Osteoblast (primary cell): ENCODE measurements around the gene IMPACT. TPM values are rescaled to one million over a fixed set of nuclear protein-coding genes. Genes with fewer than 3 reads are reported as not detected.

Experiments used
- DNase-seq: peaks from one replicate; pipeline ENCODE4 v3.0.0; 2011; ENCODE audit warnings: low spot score, mixed read lengths; ENCODE audit not compliant: insufficient read length; ENCODE audit errors: missing footprints
- H2AFZ ChIP-seq: 2 replicates; pipeline ENCODE4 v1.6.0; 2011; ENCODE audit warnings: mild to moderate bottlenecking, low read length
- H3K27ac ChIP-seq: 2 replicates; pipeline ENCODE4 v1.5.1; 2011; ENCODE audit warnings: mild to moderate bottlenecking, low read depth, low read length, moderate library complexity
- H3K27me3 ChIP-seq: 2 replicates; pipeline ENCODE4 v1.6.0; 2012; ENCODE audit warnings: mild to moderate bottlenecking, control low read depth, inconsistent platforms, low read length, moderate library complexity; ENCODE audit not compliant: insufficient read depth
- H3K36me3 ChIP-seq: 2 replicates; pipeline ENCODE4 v1.5.1; 2011; ENCODE audit warnings: mild to moderate bottlenecking, low read length, control low read depth, moderate library complexity; ENCODE audit not compliant: insufficient read depth
- H3K4me1 ChIP-seq: 2 replicates; pipeline ENCODE4 v1.5.1; 2011; ENCODE audit warnings: mild to moderate bottlenecking, low read length, control low read depth, moderate library complexity; ENCODE audit not compliant: insufficient read depth
- H3K4me2 ChIP-seq: 2 replicates; pipeline ENCODE4 v1.6.0; 2011; ENCODE audit warnings: mild to moderate bottlenecking, low read length; ENCODE audit not compliant: insufficient read depth
- H3K4me3 ChIP-seq: fragments of 200-600 bp; sonication (generic); 3 replicates; pipeline ENCODE4 v1.5.1; 2012; ENCODE audit warnings: mild to moderate bottlenecking, low read length, inconsistent platforms; ENCODE audit not compliant: insufficient read depth
- H3K79me2 ChIP-seq: 2 replicates; pipeline ENCODE4 v1.6.0; 2012; ENCODE audit warnings: mild to moderate bottlenecking, low read length, control low read depth, inconsistent platforms; ENCODE audit not compliant: insufficient read depth
- H3K9me3 ChIP-seq: 2 replicates; pipeline ENCODE4 v1.5.1; 2011; ENCODE audit warnings: low read depth, low read length, control low read depth
- H4K20me1 ChIP-seq: 2 replicates; pipeline ENCODE4 v1.6.0; 2012; ENCODE audit warnings: mild to moderate bottlenecking, low read length, control low read depth; ENCODE audit not compliant: insufficient read depth
- CTCF ChIP-seq: IDR thresholded peaks from 2 replicates; pipeline ENCODE4 v1.5.1; 2011; ENCODE audit warnings: mild to moderate bottlenecking, low read depth, low read length, moderate library complexity; ENCODE audit errors: extremely low read depth
- total RNA-seq: library from RNA; depleted of rRNA; stranded (reverse); fragments of >200 nt; gene quantifications from 2 replicates; pipeline ENCODE4 v1.2.3, GENCODE V29; 2012

IMPACT gene
- total RNA-seq, 1 donor, result 34.7 TPM

GRCh38 chr18:24491927-24492834 lies 65.7 kb downstream of the IMPACT start:
- DNase-seq, result no peak
- H3K36me3 ChIP-seq, result no peaks in the 10 kb centered on the region
- no peak for TF ChIP-seq CTCF
- no peaks in the 10 kb centered on the region for H3K9me3 ChIP-seq
- no peaks in the 10 kb centered on the region for H3K79me2 ChIP-seq
- H3K27me3 ChIP-seq, result peaks cover 3% of the 10 kb centered on the region
- H2AFZ ChIP-seq, result no peak overlapping the region
- H3K27ac ChIP-seq, result no peak overlapping the region
- peaks cover 7% of the 10 kb centered on the region for H3K4me1 ChIP-seq
- H3K4me3 ChIP-seq, result no peak overlapping the region
- no peak overlapping the region for H3K4me2 ChIP-seq
- no peaks in the 10 kb centered on the region for H4K20me1 ChIP-seq

- Histone ChIP-seq H3K27ac (no peak overlapping the region), H4K20me1 (no peaks in the 10 kb centered on the region), H3K4me1 (peaks cover 11% of the 10 kb centered on the region), H3K4me2 (no peak overlapping the region), H3K9me3 (no peaks in the 10 kb centered on the region), H3K36me3 (no peaks in the 10 kb centered on the region), H3K79me2 (no peaks in the 10 kb centered on the region), H3K4me3 (no peak overlapping the region), H3K27me3 (peaks cover 3% of the 10 kb centered on the region), H2AFZ (no peak overlapping the region)
- no peak for TF ChIP-seq CTCF
- no peak for DNase-seq
Measured at GRCh38 chr18:24494586-24494985, 68.1 kb downstream of the IMPACT start.

GRCh38 chr18:24497031-24497754 lies 70.7 kb downstream of the IMPACT start:
- DNase-seq, result peak; percentile 65
- no peaks in the 10 kb centered on the region for H3K9me3 ChIP-seq
- no peaks in the 10 kb centered on the region for H4K20me1 ChIP-seq
- no peak overlapping the region for H3K4me3 ChIP-seq
- no peaks in the 10 kb centered on the region for H3K36me3 ChIP-seq
- H3K27me3 ChIP-seq, result peaks cover 3% of the 10 kb centered on the region
- H3K4me1 ChIP-seq, result peaks cover 11% of the 10 kb centered on the region
- no peak for TF ChIP-seq CTCF
- no peaks in the 10 kb centered on the region for H3K79me2 ChIP-seq
- H2AFZ ChIP-seq, result no peak overlapping the region
- H3K27ac ChIP-seq, result no peak overlapping the region
- H3K4me2 ChIP-seq, result no peak overlapping the region

- H3K4me2 ChIP-seq, result no peak overlapping the region
- H3K9me3 ChIP-seq, result no peaks in the 10 kb centered on the region
- H3K36me3 ChIP-seq, result no peaks in the 10 kb centered on the region
- H3K4me1 ChIP-seq, result peaks cover 11% of the 10 kb centered on the region
- H3K27ac ChIP-seq, result no peak overlapping the region
- H3K4me3 ChIP-seq, result no peak overlapping the region
- no peak overlapping the region for H2AFZ ChIP-seq
- H4K20me1 ChIP-seq, result no peaks in the 10 kb centered on the region
- no peak for TF ChIP-seq CTCF
- H3K27me3 ChIP-seq, result no peaks in the 10 kb centered on the region
- H3K79me2 ChIP-seq, result no peaks in the 10 kb centered on the region
- peak; percentile 36 for DNase-seq
Measured at GRCh38 chr18:24499814-24500213, 73.3 kb downstream of the IMPACT start.
